HepG2 (cell line): ENCODE results near the gene SLC4A11. TPM values are rescaled to one million over a fixed set of nuclear protein-coding genes. Genes with fewer than 3 reads are reported as not detected.
A peak's percentile ranks its signal among the peaks of the same experiment; 100 is the strongest.

Experiments
- AGO2 ChIP-seq: fragments of 200-400 bp; formaldehyde crosslinking; optimal IDR thresholded peaks from 2 replicates; pipeline ENCODE3; 2017; ENCODE audit warnings: mild to moderate bottlenecking, low read depth, low read length, moderate library complexity
- DBP ChIP-seq: sonication (generic); formaldehyde crosslinking; IDR thresholded peaks from 2 replicates; pipeline ENCODE4 v1.4.0; 2020; ENCODE audit warnings: missing genetic modification reagents; ENCODE audit errors: not compliant biosample characterization
- DRAP1 ChIP-seq: IDR thresholded peaks from 2 replicates; pipeline ENCODE4 v1.6.1; 2016; ENCODE audit warnings: missing genetic modification reagents, missing compliant biosample characterization
- MAFK ChIP-seq, 2 experiments: IDR thresholded peaks in 1 of 2; conservative IDR thresholded peaks in 1 of 2; 2 replicates each; pipeline ENCODE4 v1.6.1; 2011; ENCODE audit warnings: improper control_type of control experiment in 2 of 2, low read length in 2 of 2
- MLXIP ChIP-seq: sonication (generic); formaldehyde crosslinking; IDR thresholded peaks from 2 replicates; pipeline ENCODE4 v1.9.0; 2021; ENCODE audit warnings: missing genetic modification reagents, borderline replicate concordance
- NFE2L2 ChIP-seq: fragments of 150-350 bp; IDR thresholded peaks from 2 replicates; pipeline ENCODE4 v1.6.1; 2014; ENCODE audit warnings: low read length
- NFKB2 ChIP-seq: sonication (generic); formaldehyde crosslinking; IDR thresholded peaks from 2 replicates; pipeline ENCODE4 v1.4.0; 2020; ENCODE audit warnings: missing genetic modification reagents, borderline replicate concordance
- POLR2A ChIP-seq, 2 experiments: IDR thresholded peaks; 2 replicates each; pipeline ENCODE4 v1.6.1; 2011; ENCODE audit warnings: low read depth in 2 of 2, low read length in 2 of 2, mild to moderate bottlenecking in 1 of 2, moderate library complexity in 1 of 2; ENCODE audit not compliant: insufficient read depth in 1 of 2
- SETDB1 ChIP-seq: sonication (generic); formaldehyde crosslinking; IDR thresholded peaks from 2 replicates; pipeline ENCODE4 v1.5.1; 2020; ENCODE audit warnings: missing genetic modification reagents, mild to moderate bottlenecking, borderline replicate concordance
- SIN3B ChIP-seq: fragments of 150-350 bp; IDR thresholded peaks from 2 replicates; pipeline ENCODE4 v1.6.1; 2014; ENCODE audit warnings: low read length
- STAG1 ChIP-seq: sonication (generic); formaldehyde crosslinking; IDR thresholded peaks from 2 replicates; pipeline ENCODE4 v1.4.0; 2020; ENCODE audit warnings: missing genetic modification reagents
- TARDBP ChIP-seq: sonication (generic); formaldehyde crosslinking; IDR thresholded peaks from 2 replicates; pipeline ENCODE4 v1.8.0; 2022; ENCODE audit warnings: mild to moderate bottlenecking, missing genetic modification reagents
- TFDP2 ChIP-seq: sonication (generic); formaldehyde crosslinking; IDR thresholded peaks from 2 replicates; pipeline ENCODE4 v1.4.0; 2020; ENCODE audit warnings: missing genetic modification reagents
- ZNF446 ChIP-seq: sonication (generic); formaldehyde crosslinking; IDR thresholded peaks from 2 replicates; pipeline ENCODE4 v1.5.0; 2020; ENCODE audit warnings: mild to moderate bottlenecking, missing genetic modification reagents
- ZNF501 ChIP-seq: sonication (generic); formaldehyde crosslinking; IDR thresholded peaks from 2 replicates; pipeline ENCODE4 v1.5.1; 2020; ENCODE audit warnings: mild to moderate bottlenecking, moderate library complexity, missing genetic modification reagents
- ZNF572 ChIP-seq: sonication (generic); formaldehyde crosslinking; IDR thresholded peaks from 2 replicates; pipeline ENCODE4 v1.5.1; 2020; ENCODE audit warnings: mild to moderate bottlenecking, missing genetic modification reagents
- ZSCAN9 ChIP-seq: IDR thresholded peaks from 2 replicates; pipeline ENCODE4 v1.6.1; 2016; ENCODE audit warnings: borderline replicate concordance
- polyA plus RNA-seq, 8 experiments: library from polyadenylated mRNA; depleted of rRNA in 3 of 8; stranded (reverse) in 7 of 8; unstranded in 1 of 8; fragments of >200 nt; fragmentation: Illumina TruSeq in 4 of 8; extraction: Trizol in 4 of 8; gene quantifications; 2 replicates each; pipeline versions ENCODE4 v1.2.1 to v1.2.3, GENCODE V29; 2011 to 2016; ENCODE audit warnings: low read depth in 4 of 8, missing spikeins in 1 of 8, mixed read lengths in 1 of 8; ENCODE audit not compliant: insufficient read depth in 1 of 8
- total RNA-seq, 5 experiments: library from RNA; depleted of rRNA; stranded (reverse); fragments of >200 nt; fragmentation: Illumina TruSeq; extraction: Trizol; gene quantifications; 2 replicates each; pipeline ENCODE4 v1.2.3, GENCODE V29; 2016; ENCODE audit warnings: low read depth in 1 of 5
- TF ChIP-seq, protein P1 (sequence below): sonication (generic); formaldehyde crosslinking; IDR thresholded peaks from 2 replicates; pipeline ENCODE4 v1.5.1; 2020; ENCODE audit warnings: mild to moderate bottlenecking, missing genetic modification reagents, moderate library complexity
- TF ChIP-seq, protein P2 (sequence below): IDR thresholded peaks from 2 replicates; pipeline ENCODE4 v1.6.1; 2018; ENCODE audit warnings: missing genetic modification reagents, mild to moderate bottlenecking, missing compliant biosample characterization

SLC4A11 gene
- total and polyA plus RNA-seq, 2 of the 13 experiments (the other 11 are each of a cell fraction or from before 2014, with no cell fraction given), result 3.9 to 27.0 TPM

- TF ChIP-seq DBP (CRISPR knock-in tag), result no peak
- TF ChIP-seq POLR2A (IDR thresholded peaks at IDR 0.05; ENCODE audit: insufficient read depth in 1 of 2, low read depth in 2 of 2, low read length in 2 of 2), result peak in 1 of 2 experiments; percentile 35; a peak in 1 of 4 replicates
- no peak for TF ChIP-seq DRAP1 (CRISPR knock-in tag)
- TF ChIP-seq, protein P1, sequence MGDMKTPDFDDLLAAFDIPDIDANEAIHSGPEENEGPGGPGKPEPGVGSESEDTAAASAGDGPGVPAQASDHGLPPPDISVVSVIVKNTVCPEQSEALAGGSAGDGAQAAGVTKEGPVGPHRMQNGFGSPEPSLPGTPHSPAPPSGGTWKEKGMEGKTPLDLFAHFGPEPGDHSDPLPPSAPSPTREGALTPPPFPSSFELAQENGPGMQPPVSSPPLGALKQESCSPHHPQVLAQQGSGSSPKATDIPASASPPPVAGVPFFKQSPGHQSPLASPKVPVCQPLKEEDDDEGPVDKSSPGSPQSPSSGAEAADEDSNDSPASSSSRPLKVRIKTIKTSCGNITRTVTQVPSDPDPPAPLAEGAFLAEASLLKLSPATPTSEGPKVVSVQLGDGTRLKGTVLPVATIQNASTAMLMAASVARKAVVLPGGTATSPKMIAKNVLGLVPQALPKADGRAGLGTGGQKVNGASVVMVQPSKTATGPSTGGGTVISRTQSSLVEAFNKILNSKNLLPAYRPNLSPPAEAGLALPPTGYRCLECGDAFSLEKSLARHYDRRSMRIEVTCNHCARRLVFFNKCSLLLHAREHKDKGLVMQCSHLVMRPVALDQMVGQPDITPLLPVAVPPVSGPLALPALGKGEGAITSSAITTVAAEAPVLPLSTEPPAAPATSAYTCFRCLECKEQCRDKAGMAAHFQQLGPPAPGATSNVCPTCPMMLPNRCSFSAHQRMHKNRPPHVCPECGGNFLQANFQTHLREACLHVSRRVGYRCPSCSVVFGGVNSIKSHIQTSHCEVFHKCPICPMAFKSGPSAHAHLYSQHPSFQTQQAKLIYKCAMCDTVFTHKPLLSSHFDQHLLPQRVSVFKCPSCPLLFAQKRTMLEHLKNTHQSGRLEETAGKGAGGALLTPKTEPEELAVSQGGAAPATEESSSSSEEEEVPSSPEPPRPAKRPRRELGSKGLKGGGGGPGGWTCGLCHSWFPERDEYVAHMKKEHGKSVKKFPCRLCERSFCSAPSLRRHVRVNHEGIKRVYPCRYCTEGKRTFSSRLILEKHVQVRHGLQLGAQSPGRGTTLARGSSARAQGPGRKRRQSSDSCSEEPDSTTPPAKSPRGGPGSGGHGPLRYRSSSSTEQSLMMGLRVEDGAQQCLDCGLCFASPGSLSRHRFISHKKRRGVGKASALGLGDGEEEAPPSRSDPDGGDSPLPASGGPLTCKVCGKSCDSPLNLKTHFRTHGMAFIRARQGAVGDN (CRISPR knock-in tag), result peak; percentile 23; the same call in 1 of the 2 replicates
- TF ChIP-seq TFDP2 (CRISPR knock-in tag), result no peak
- TF ChIP-seq NFE2L2, result no peak
- no peak for TF ChIP-seq SETDB1 (CRISPR knock-in tag)
- TF ChIP-seq ZNF501 (CRISPR knock-in tag), result peak; percentile 51; the same call in 1 of the 2 replicates
- TF ChIP-seq, protein P2, sequence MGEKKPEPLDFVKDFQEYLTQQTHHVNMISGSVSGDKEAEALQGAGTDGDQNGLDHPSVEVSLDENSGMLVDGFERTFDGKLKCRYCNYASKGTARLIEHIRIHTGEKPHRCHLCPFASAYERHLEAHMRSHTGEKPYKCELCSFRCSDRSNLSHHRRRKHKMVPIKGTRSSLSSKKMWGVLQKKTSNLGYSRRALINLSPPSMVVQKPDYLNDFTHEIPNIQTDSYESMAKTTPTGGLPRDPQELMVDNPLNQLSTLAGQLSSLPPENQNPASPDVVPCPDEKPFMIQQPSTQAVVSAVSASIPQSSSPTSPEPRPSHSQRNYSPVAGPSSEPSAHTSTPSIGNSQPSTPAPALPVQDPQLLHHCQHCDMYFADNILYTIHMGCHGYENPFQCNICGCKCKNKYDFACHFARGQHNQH, result no peak
- no peak for TF ChIP-seq MLXIP (CRISPR knock-in tag)
- no peak for TF ChIP-seq TARDBP (CRISPR knock-in tag)
- TF ChIP-seq MAFK (conservative IDR thresholded peaks at IDR 0.05 in 1 of 2, IDR thresholded peaks at IDR 0.05 in 1 of 2; ENCODE audit: low read length in 2 of 2), result no peak
- no peak for TF ChIP-seq ZNF446 (CRISPR knock-in tag)
- TF ChIP-seq SIN3B, result no peak
- TF ChIP-seq ZSCAN9, result no peak
- TF ChIP-seq NFKB2 (CRISPR knock-in tag), result 0 out of 2 replicates have a peak, but pooled peaks have one; percentile 21
- 0 out of 2 replicates have a peak, but pooled peaks have one; percentile 65 for TF ChIP-seq ZNF572 (CRISPR knock-in tag)
- TF ChIP-seq AGO2, result peak; percentile 58
- peak; percentile 13; the same call in 1 of the 2 replicates for TF ChIP-seq STAG1 (CRISPR knock-in tag)
Measured at GRCh38 chr20:3199976-3200755, 38.8 kb downstream of the SLC4A11 start (continued).
